ENCODE results near the gene ZNF169.
"Not testable (repeated sequence)": the region's sequence is repeated elsewhere in the genome, so short reads cannot be mapped to it uniquely, and the experiment has no call there.

GRCh38 chr9:94338723-94339122, 79.6 kb downstream of the ZNF169 start:
- not testable (repeated sequence) for TF ChIP-seq CTCF, POLR2A (IDR thresholded peaks at IDR 0.05)

Measured in Peyer's patch (tissue), 4 donors.